ENCODE results near the gene CLUH. TPM values are rescaled to one million over a fixed set of nuclear protein-coding genes. Genes with fewer than 3 reads are reported as not detected.

The CLUH gene
- total and polyA plus RNA-seq, 11 donors: 89.5 to 298 (median 154) TPM

GRCh38 chr17:2649191-2649590, 62.4 kb downstream of the CLUH start:
- no peak overlapping the region for H3K4me3 ChIP-seq
- intact Hi-C loops (cut with DNase I): loop anchor here in 1 of 10 donors (10.0 kb wide), 1 partner anchor 54 kb away; the partner anchor contains the start of gene PAFAH1B1
- peaks cover 0 to 12% (median 2%) of the 10 kb centered on the region in 12 donors for H3K4me1 ChIP-seq
- no peak overlapping the region for H3K27ac ChIP-seq
- no peak for DNase-seq
- ATAC-seq: no peak
- no peaks in the 10 kb centered on the region for H3K27me3 ChIP-seq
- no peak for TF ChIP-seq CTCF (IDR thresholded peaks at IDR 0.05)
- no peak for TF ChIP-seq POLR2A (IDR thresholded peaks at IDR 0.05)
- WGBS, 4 donors: 96 to 98% (median 98%) methylated on average over 11 of the region's 11 CpGs
- peaks cover 0 to 44% (median 25%) of the 10 kb centered on the region in 9 donors for H3K36me3 ChIP-seq
- peaks cover 0 to 6% (median 0%) of the 10 kb centered on the region in 12 donors for H3K9me3 ChIP-seq

DNA sequence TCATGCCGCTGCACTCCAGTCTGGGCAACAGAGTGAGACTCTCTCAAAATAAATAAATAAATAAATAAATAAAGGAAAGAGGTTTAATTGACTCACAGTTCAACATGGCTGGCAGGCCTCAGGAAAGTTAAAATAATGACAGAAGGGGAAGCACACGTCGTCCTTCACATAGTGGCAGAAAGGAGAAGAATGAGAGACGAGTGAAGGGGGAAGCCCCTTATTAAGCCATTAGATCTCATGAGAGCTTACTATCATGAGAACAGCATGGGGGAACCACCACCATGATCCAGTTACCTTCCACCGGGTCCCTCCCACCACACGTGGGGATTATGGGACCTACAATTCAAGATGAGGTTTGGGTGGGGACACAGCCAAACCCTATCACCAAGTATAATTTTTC, 63.6 kb downstream of the CLUH start:
- Histone ChIP-seq H3K4me3 (no peak overlapping the region), H3K4me1 (peaks cover 0 to 16% (median 2%) of the 10 kb centered on the region in 12 donors), H3K36me3 (peaks cover 0 to 50% (median 35%) of the 10 kb centered on the region in 9 donors), H3K9me3 (peaks cover 0 to 4% (median 0%) of the 10 kb centered on the region in 12 donors), H3K27ac (no peak overlapping the region), H3K27me3 (no peaks in the 10 kb centered on the region)
- intact Hi-C loops (cut with DNase I): loop anchor here in 1 of 10 donors (10.0 kb wide), 1 partner anchor 53 kb away; the partner anchor contains the start of gene PAFAH1B1
- TF ChIP-seq POLR2A (IDR thresholded peaks at IDR 0.05) (no peak), CTCF (IDR thresholded peaks at IDR 0.05) (no peak)
- DNase-seq (no peak), ATAC-seq (no peak)
- 94 to 96% (median 95%) methylated on average over 6 of the region's 6 CpGs for WGBS, 4 donors

GRCh38 chr17:2644971-2645370, 66.6 kb downstream of the CLUH start:
- Histone ChIP-seq H3K27me3 (no peaks in the 10 kb centered on the region), H3K9me3 (no peaks in the 10 kb centered on the region), H3K36me3 (peaks cover 0 to 66% (median 53%) of the 10 kb centered on the region in 9 donors), H3K27ac (no peak overlapping the region), H3K4me1 (peaks cover 0 to 16% (median 1%) of the 10 kb centered on the region in 12 donors), H3K4me3 (no peak overlapping the region)
- WGBS, 4 donors: 72 to 87% (median 76%) methylated on average over 6 of the region's 6 CpGs
- no peak for ATAC-seq
- DNase-seq: no peak
- intact Hi-C loops (cut with DNase I): loop anchor here in 1 of 10 donors (10.0 kb wide), 1 partner anchor 50 kb away; the partner anchor contains the start of gene PAFAH1B1
- TF ChIP-seq CTCF (IDR thresholded peaks at IDR 0.05) (no peak), POLR2A (IDR thresholded peaks at IDR 0.05) (no peak)

MicroRNAs within 50 kb of the gene (microRNA counts, 767-probe panel; counts per million panel counts)
- 0 to 71.6 counts per million in 2 donors for microRNA hsa-miR-1253

Small RNA genes within 50 kb of the gene (microRNA-seq; reads per million reads assigned to microRNA genes)
- gene MIR1253: 0 reads per million in 4 donors
- gene MIR6776: 0 to 1.0 (median 0.32) reads per million in 4 donors

Other genes starting within 250 kb of the CLUH start
- 10 to 100 TPM; 13.9 to 32.0 (median 24.6) TPM for gene METTL16, start 199.9 kb downstream of the CLUH start, total RNA-seq
- gene METTL16, start 199.9 kb downstream of the CLUH start, polyA plus RNA-seq: 10 to 100 TPM; 15.2 to 24.3 TPM
- gene PAFAH1B1, start 118.1 kb downstream of the CLUH start, total RNA-seq: 100 to 1,000 TPM in 8 of 9 donors, 10 to 100 TPM in 1; 80.5 to 154 (median 121) TPM
- gene PAFAH1B1, start 118.1 kb downstream of the CLUH start, polyA plus RNA-seq: 10 to 100 TPM; 32.6 to 98.4 TPM
- under 1 TPM in 6 of 9 donors, not detected in 3; 0.08 to 0.44 (median 0.18) TPM for gene CCDC92B, start 37.9 kb upstream of the CLUH start, total RNA-seq
- under 1 TPM; 0.03 to 0.27 TPM for gene CCDC92B, start 37.9 kb upstream of the CLUH start, polyA plus RNA-seq
- gene RAP1GAP2, start 84.7 kb upstream of the CLUH start, total RNA-seq: 10 to 100 TPM; 24.7 to 44.1 (median 36.5) TPM
- gene RAP1GAP2, start 84.7 kb upstream of the CLUH start, polyA plus RNA-seq: 10 to 100 TPM; 13.5 to 18.3 TPM

Measured in heart left ventricle (tissue), 16 donors.